Activated T-cell treated with anti-CD3 and anti-CD28 coated beads, Interleukin-2, amount 50 U/mL, for 72 hours (primary cell): ENCODE results near the gene RAMACL. TPM values are rescaled to one million over a fixed set of nuclear protein-coding genes. Genes with fewer than 3 reads are reported as not detected.

Experiments used
- ATAC-seq, 2 donors: fragments of 150-1000 bp; cut with Tn5 transposase; replicated peaks in 1 of 2; 2 replicates each; pipeline ENCODE4 v1.10.0; 2021; ENCODE audit warnings: moderate library complexity in 2 of 2, mild to moderate bottlenecking in 1 of 2
- DNase-seq, 2 donors: peaks; one replicate each; pipeline ENCODE4 v3.0.0; 2021 to 2022; ENCODE audit warnings: mixed read lengths in 1 of 2
- H3K27ac Mint-ChIP-seq: one replicate; pipeline ENCODE4 v1.8.0; 2022; ENCODE audit warnings: mild to moderate bottlenecking, moderate library complexity, mixed read lengths
- H3K27me3 Mint-ChIP-seq: one replicate; pipeline ENCODE4 v1.8.0; 2022; ENCODE audit warnings: low read depth, mixed read lengths
- H3K36me3 Mint-ChIP-seq, 2 donors: one replicate each; pipeline ENCODE4 v1.8.0; 2022; ENCODE audit warnings: mixed read lengths in 2 of 2, mild to moderate bottlenecking in 1 of 2; ENCODE audit not compliant: insufficient read depth in 2 of 2
- H3K4me1 Mint-ChIP-seq: one replicate; pipeline ENCODE4 v1.8.0; 2022; ENCODE audit warnings: low read depth, mixed read lengths
- H3K4me3 Mint-ChIP-seq, 2 donors: one replicate each; pipeline ENCODE4 v1.8.0; 2022; ENCODE audit warnings: mild to moderate bottlenecking in 2 of 2, mixed read lengths in 2 of 2, moderate library complexity in 2 of 2
- H3K9me3 Mint-ChIP-seq, 2 donors: one replicate each; pipeline ENCODE4 v1.8.0; 2022; ENCODE audit warnings: mixed read lengths in 2 of 2
- total RNA-seq, 2 donors: library from RNA; stranded (reverse); gene quantifications; one replicate each; pipeline ENCODE4 v1.2.3, GENCODE V29; 2022

RAMACL gene
- total RNA-seq, 2 donors from 2014 or later, result 0.95 to 1.4 TPM

GRCh38 chr6:166614171-166614583, 27.7 kb upstream of the RAMACL start:
- no peaks in the 10 kb centered on the region for H3K27me3 Mint-ChIP-seq
- DNase-seq, result no peak
- ATAC-seq, result no peak
- no peaks in the 10 kb centered on the region for H3K9me3 Mint-ChIP-seq
- peaks cover 8% of the 10 kb centered on the region for H3K4me1 Mint-ChIP-seq
- H3K27ac Mint-ChIP-seq, result no peak overlapping the region
- no peak overlapping the region for H3K4me3 Mint-ChIP-seq
- H3K36me3 Mint-ChIP-seq, result no peaks in the 10 kb centered on the region

GRCh38 chr6:166613027-166613426, 26.5 kb upstream of the RAMACL start:
- peaks cover 8% of the 10 kb centered on the region for H3K4me1 Mint-ChIP-seq
- H3K4me3 Mint-ChIP-seq, result no peak overlapping the region
- ATAC-seq, result no peak
- no peaks in the 10 kb centered on the region for H3K36me3 Mint-ChIP-seq
- no peaks in the 10 kb centered on the region for H3K9me3 Mint-ChIP-seq
- H3K27ac Mint-ChIP-seq, result no peak overlapping the region
- no peak for DNase-seq
- no peaks in the 10 kb centered on the region for H3K27me3 Mint-ChIP-seq

GRCh38 chr6:166612471-166612881, 26.0 kb upstream of the RAMACL start:
- H3K9me3 Mint-ChIP-seq, result no peaks in the 10 kb centered on the region
- no peaks in the 10 kb centered on the region for H3K27me3 Mint-ChIP-seq
- peaks cover 8% of the 10 kb centered on the region for H3K4me1 Mint-ChIP-seq
- no peaks in the 10 kb centered on the region for H3K36me3 Mint-ChIP-seq
- H3K27ac Mint-ChIP-seq, result no peak overlapping the region
- ATAC-seq (no peak), DNase-seq (no peak)
- no peak overlapping the region for H3K4me3 Mint-ChIP-seq

GRCh38 chr6:166611631-166612030, 25.2 kb upstream of the RAMACL start:
- DNase-seq (no peak), ATAC-seq (no peak)
- no peaks in the 10 kb centered on the region for H3K27me3 Mint-ChIP-seq
- H3K36me3 Mint-ChIP-seq, result no peaks in the 10 kb centered on the region
- H3K4me3 Mint-ChIP-seq, result no peak overlapping the region
- no peak overlapping the region for H3K27ac Mint-ChIP-seq
- H3K4me1 Mint-ChIP-seq, result peaks cover 8% of the 10 kb centered on the region
- no peaks in the 10 kb centered on the region for H3K9me3 Mint-ChIP-seq

GRCh38 chr6:166610069-166610468, 23.6 kb upstream of the RAMACL start:
- no peak for ATAC-seq
- no peak for DNase-seq
- no peaks in the 10 kb centered on the region for H3K9me3 Mint-ChIP-seq
- H3K27ac Mint-ChIP-seq, result no peak overlapping the region
- H3K4me3 Mint-ChIP-seq, result no peak overlapping the region
- H3K4me1 Mint-ChIP-seq, result peaks cover 7% of the 10 kb centered on the region
- H3K27me3 Mint-ChIP-seq, result no peaks in the 10 kb centered on the region
- no peaks in the 10 kb centered on the region for H3K36me3 Mint-ChIP-seq

GRCh38 chr6:166608774-166609173, 22.3 kb upstream of the RAMACL start:
- no peak for DNase-seq
- Mint-ChIP-seq H3K27ac (no peak overlapping the region), H3K4me1 (no peaks in the 10 kb centered on the region), H3K9me3 (no peaks in the 10 kb centered on the region), H3K27me3 (no peaks in the 10 kb centered on the region), H3K36me3 (no peaks in the 10 kb centered on the region), H3K4me3 (no peak overlapping the region)
- no peak for ATAC-seq

GRCh38 chr6:166605752-166606151, 19.3 kb upstream of the RAMACL start:
- H3K27me3 Mint-ChIP-seq, result no peaks in the 10 kb centered on the region
- H3K4me1 Mint-ChIP-seq, result no peaks in the 10 kb centered on the region

GRCh38 chr6:166604911-166605310, 18.4 kb upstream of the RAMACL start:
- Mint-ChIP-seq H3K4me1 (no peaks in the 10 kb centered on the region), H3K27me3 (no peaks in the 10 kb centered on the region), H3K36me3 (no peaks in the 10 kb centered on the region), H3K27ac (no peak overlapping the region), H3K9me3 (no peaks in the 10 kb centered on the region), H3K4me3 (no peak overlapping the region)
- no peak for DNase-seq
- ATAC-seq, result no peak

More at GRCh38 chr6:166605752-166606151, 19.3 kb upstream of the RAMACL start:
- Mint-ChIP-seq H3K9me3 (no peaks in the 10 kb centered on the region), H3K27ac (no peak overlapping the region), H3K36me3 (no peaks in the 10 kb centered on the region), H3K4me3 (no peak overlapping the region)
- ATAC-seq (no peak), DNase-seq (no peak)

- no peak for DNase-seq
- Mint-ChIP-seq H3K9me3 (no peaks in the 10 kb centered on the region), H3K36me3 (no peaks in the 10 kb centered on the region), H3K4me3 (no peak overlapping the region), H3K27me3 (no peaks in the 10 kb centered on the region), H3K27ac (no peak overlapping the region), H3K4me1 (no peaks in the 10 kb centered on the region)
- ATAC-seq, result no peak
Measured at GRCh38 chr6:166604328-166604727, 17.9 kb upstream of the RAMACL start.

- DNase-seq (no peak), ATAC-seq (no peak)
- Mint-ChIP-seq H3K36me3 (no peaks in the 10 kb centered on the region), H3K27me3 (no peaks in the 10 kb centered on the region), H3K27ac (no peak overlapping the region), H3K4me3 (no peak overlapping the region), H3K9me3 (no peaks in the 10 kb centered on the region), H3K4me1 (no peaks in the 10 kb centered on the region)
Measured at GRCh38 chr6:166603043-166603690, 16.7 kb upstream of the RAMACL start.

- ATAC-seq, result no peak
- H3K36me3 Mint-ChIP-seq, result no peaks in the 10 kb centered on the region
- H3K4me3 Mint-ChIP-seq, result no peak overlapping the region
- H3K27me3 Mint-ChIP-seq, result no peaks in the 10 kb centered on the region
- no peak overlapping the region for H3K27ac Mint-ChIP-seq
- H3K9me3 Mint-ChIP-seq, result no peaks in the 10 kb centered on the region
- H3K4me1 Mint-ChIP-seq, result no peaks in the 10 kb centered on the region
- no peak for DNase-seq
Measured at GRCh38 chr6:166601956-166602355, 15.5 kb upstream of the RAMACL start.

GRCh38 chr6:166600931-166601330, 14.5 kb upstream of the RAMACL start:
- H3K4me3 Mint-ChIP-seq, result no peak overlapping the region
- DNase-seq, result no peak
- H3K27me3 Mint-ChIP-seq, result no peaks in the 10 kb centered on the region
- no peaks in the 10 kb centered on the region for H3K9me3 Mint-ChIP-seq
- ATAC-seq, result no peak
- no peaks in the 10 kb centered on the region for H3K4me1 Mint-ChIP-seq
- H3K27ac Mint-ChIP-seq, result no peak overlapping the region
- no peaks in the 10 kb centered on the region for H3K36me3 Mint-ChIP-seq

- Mint-ChIP-seq H3K27me3 (no peaks in the 10 kb centered on the region), H3K9me3 (no peaks in the 10 kb centered on the region), H3K27ac (no peak overlapping the region), H3K4me3 (no peak overlapping the region), H3K4me1 (no peaks in the 10 kb centered on the region), H3K36me3 (no peaks in the 10 kb centered on the region)
- DNase-seq, result no peak
- ATAC-seq, result no peak
Measured at GRCh38 chr6:166599205-166599604, 12.7 kb upstream of the RAMACL start.

GRCh38 chr6:166598441-166599138, 12.1 kb upstream of the RAMACL start:
- H3K36me3 Mint-ChIP-seq, result no peaks in the 10 kb centered on the region
- H3K27me3 Mint-ChIP-seq, result no peaks in the 10 kb centered on the region
- no peak overlapping the region for H3K4me3 Mint-ChIP-seq
- DNase-seq, result no peak
- no peaks in the 10 kb centered on the region for H3K4me1 Mint-ChIP-seq
- no peak overlapping the region for H3K27ac Mint-ChIP-seq
- no peaks in the 10 kb centered on the region for H3K9me3 Mint-ChIP-seq
- no peak for ATAC-seq
